HG02970 (cell line): ENCODE measurements around the gene TMEM259.

ENCODE experiments used
- ATAC-seq: cut with Tn5 transposase; IDR thresholded peaks from one replicate; pipeline ENCODE4 v1.9.1; 2021; ENCODE audit warnings: mild to moderate bottlenecking, moderate library complexity, moderate number of reproducible peaks; ENCODE audit not compliant: unreplicated experiment, low FRiP score

TMEM259 gene

DNA sequence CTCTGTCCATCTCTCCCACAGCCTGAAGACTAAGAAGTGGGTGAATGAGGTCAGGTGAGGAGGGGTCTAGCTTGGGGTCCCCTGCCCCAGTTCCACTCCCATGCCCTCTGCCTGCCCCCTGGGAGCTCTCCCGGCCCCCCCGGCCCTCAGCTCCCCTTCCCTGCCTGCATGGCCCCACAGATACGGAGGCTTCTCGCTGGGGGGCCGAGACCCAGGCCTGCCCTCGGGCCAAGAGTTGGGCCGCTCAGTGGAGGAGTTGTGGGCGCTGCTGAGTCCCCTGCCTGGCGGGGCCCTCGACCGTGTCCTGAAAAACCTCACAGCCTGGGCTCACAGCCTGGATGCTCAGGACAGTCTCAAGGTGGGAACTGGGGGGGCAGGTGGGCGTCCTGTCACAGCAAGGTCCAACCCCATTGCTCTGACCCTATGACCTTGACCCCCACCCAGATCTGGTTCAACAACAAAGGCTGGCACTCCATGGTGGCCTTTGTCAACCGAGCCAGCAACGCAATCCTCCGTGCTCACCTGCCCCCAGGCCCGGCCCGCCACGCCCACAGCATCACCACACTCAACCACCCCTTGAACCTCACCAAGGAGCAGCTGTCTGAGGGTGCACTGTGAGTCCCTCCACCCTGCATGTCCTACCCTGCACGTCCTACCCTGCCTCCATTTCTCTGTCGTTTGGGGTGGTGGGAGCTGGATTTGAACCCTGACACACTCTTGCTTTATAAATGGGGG, 35.1 kb upstream of the TMEM259 start:
- no peak for ATAC-seq

DNA sequence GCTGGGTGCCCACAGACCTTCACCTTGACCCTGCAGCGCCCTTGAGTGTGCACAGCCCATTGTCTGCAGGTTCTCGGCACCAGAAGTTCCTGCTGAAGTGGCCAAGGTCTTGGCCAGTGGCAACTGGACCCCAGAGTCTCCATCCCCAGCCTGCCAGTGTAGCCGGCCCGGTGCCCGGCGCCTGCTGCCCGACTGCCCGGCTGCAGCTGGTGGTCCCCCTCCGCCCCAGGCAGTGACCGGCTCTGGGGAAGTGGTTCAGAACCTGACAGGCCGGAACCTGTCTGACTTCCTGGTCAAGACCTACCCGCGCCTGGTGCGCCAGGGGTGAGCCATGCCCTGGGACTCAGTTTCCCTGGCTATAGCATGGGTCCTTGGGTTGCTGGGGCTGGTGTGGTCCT, 34.1 kb upstream of the TMEM259 start:
- no peak for ATAC-seq

DNA sequence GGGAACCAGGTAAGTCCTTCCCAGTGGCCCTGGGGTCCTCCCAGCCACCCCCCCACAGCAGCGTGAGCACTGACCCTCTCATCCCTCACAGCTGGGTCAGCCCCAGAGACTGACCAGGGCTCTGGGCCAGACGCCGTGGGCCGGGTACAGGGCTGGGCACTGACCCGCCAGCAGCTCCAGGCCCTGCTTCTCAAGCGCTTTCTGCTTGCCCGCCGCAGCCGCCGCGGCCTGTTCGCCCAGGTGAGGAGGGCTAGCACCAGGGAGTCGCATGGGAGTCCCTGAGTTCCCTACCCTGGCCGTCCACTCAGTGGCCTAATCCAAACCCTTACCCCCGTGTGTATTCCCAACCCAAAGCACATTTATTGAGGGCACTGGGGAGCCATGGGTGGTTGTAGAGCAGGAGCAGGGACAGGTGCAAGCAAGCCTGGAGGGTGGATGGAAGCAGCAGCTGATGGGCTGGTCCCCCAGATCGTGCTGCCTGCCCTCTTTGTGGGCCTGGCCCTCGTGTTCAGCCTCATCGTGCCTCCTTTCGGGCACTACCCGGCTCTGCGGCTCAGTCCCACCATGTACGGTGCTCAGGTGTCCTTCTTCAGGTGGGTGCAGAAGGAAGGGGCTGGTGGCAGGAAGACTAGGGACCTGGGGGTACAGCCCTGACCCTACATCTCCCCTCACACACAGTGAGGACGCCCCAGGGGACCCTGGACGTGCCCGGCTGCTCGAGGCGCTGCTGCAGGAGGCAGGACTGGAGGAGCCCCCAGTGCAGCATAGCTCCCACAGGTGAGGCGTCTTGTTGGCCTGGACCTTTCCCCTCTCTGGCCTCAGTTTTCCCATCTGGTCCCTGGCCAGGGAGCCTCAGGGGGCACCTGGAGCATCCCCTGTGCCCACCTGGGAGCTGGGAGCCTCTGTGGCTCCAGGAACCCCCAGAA, 33.4 kb upstream of the TMEM259 start:
- no peak for ATAC-seq

DNA sequence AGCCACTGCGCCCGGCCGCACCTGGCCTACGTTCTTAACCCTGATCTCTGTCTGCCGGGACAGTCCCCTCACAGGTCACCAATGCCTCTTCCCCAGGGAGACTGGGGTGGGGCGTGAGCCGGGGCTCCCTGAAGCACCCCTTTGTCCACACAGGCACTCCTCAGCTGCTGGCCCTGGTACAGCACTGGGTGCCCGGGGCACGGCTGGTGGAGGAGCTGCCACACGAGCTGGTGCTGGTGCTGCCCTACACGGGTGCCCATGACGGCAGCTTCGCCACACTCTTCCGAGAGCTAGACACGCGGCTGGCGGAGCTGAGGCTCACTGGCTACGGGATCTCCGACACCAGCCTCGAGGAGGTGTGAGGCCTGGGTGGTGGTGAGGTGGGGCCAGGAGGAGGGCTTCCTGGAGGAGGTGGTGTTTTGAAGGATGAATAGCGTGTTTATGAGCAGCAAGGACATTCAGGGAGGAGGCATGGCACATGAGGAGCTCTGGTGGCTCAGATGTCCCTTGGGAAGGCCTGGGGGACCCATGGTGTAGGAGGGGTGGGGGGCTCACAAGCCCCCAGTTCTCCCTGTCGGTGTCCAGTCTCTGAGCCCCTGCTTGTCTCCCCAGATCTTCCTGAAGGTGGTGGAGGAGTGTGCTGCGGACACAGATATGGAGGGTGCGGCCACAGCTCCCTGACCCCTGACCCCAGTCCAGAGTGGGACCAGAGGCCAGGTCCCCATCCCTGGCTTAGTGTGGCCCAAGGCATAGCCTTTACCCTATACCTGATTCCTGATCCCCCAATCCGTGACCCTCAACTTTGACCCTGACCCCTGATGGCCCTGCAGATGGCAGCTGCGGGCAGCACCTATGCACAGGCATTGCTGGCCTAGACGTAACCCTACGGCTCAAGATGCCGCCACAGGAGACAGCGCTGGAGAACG, 32.5 kb upstream of the TMEM259 start:
- ATAC-seq: no peak

DNA sequence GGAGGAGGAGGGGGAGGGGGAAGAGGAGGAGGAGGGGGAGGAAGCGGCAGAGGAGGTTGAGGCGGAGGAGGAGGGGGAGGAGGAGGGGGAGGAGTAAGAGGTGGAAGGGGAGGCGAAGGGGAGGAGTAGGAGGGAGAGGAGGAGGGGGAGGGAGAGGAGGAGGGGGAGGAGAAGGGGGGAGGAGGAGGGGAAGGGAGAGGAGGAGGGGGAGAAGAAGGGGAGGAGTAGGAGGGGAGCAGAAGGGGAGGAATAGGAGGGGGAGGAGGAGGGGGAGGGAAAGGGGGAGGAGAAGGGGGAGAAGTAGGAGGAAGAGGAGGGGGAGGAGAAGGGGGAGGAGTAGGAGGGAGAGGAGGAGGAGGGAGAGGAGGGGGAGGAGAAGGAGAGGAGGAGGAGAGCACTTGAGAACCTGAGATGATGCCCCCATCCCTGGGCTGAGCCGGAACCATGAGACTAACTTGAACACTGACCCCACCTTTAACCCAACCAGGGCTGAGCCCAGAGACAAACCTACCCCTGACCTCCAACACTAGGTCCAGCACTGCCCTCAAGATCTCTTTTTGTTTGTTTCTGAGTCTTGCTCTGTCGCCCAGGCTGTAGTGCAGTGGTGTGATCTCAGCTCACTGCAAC, 31.5 kb upstream of the TMEM259 start:
- ATAC-seq: no peak

DNA sequence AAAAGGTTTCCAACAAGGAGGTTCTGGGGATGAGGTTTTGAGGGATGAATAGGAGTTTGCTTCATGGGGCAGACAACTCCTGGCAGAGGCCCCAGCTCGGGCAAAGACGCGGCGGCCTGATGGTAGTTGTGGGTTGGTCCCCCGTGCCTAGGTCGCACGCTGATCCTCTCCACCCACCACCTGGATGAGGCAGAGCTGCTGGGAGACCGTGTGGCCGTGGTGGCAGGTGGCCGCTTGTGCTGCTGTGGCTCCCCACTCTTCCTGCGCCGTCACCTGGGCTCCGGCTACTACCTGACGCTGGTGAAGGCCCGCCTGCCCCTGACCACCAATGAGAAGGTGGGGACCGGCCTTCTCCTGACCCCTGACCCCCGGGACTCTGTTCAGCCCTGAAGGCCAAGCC, 30.9 kb upstream of the TMEM259 start:
- no peak for ATAC-seq

DNA sequence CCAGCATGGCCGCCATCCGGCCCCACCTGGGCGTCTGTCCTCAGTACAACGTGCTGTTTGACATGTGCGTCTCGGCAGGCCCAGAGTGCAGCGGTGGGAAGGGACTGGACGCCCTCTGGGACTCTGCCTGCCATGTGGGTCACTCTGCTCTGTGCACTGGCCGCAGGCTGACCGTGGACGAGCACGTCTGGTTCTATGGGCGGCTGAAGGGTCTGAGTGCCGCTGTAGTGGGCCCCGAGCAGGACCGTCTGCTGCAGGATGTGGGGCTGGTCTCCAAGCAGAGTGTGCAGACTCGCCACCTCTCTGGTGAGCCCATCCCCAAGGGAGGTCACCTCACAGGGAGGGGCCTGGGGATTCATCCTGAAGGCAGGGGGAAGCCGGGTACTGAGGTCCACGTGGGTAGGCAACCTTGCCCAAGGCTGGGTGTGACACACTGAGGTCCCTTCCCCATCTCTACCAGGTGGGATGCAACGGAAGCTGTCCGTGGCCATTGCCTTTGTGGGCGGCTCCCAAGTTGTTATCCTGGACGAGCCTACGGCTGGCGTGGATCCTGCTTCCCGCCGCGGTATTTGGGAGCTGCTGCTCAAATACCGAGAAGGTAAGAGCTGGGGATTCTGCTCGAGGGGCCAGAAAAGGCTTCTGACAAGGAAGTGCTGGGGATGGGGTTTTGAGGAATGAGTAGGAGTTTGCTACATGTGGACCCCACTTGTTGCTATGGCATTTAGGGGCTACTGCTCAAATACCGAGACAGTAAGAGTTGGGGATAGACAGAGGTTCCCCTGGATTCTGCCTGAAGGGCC, 30.3 kb upstream of the TMEM259 start:
- ATAC-seq: no peak

DNA sequence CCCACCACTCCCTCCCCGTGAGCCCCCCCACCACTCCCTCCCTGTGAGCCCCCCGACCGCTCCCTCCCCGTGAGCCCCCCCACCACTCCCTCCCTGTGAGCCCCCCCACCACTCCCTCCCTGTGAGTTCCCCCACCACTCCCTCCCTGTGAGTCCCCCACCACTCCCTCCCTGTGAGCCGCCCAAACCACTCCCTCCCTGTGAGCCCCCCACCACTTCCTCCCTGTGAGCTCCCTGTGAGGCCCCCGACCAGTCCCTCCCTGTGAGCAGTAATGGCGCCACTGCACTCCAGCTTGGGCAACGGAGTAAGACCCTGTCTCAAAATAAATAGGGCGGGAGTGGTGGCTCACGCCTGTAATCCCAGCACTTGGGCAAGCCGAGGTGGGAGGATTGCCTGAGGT, 28.9 kb upstream of the TMEM259 start:
- no peak for ATAC-seq

DNA sequence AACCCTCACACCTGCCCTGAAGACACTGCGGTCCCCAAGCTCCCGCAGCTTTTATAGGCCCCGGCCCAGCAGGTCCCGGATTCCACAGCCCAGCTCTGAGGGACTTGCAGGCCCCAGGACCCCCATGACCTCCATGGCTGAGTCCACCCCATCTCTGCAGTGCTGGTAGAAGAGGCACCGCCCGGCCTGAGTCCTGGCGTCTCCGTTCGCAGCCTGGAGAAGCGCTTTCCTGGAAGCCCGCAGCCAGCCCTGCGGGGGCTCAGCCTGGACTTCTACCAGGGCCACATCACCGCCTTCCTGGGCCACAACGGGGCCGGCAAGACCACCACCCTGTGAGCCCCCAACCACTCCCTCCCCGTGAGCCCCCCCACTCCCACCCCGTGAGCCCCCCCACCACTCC, 28.2 kb upstream of the TMEM259 start:
- ATAC-seq: no peak

DNA sequence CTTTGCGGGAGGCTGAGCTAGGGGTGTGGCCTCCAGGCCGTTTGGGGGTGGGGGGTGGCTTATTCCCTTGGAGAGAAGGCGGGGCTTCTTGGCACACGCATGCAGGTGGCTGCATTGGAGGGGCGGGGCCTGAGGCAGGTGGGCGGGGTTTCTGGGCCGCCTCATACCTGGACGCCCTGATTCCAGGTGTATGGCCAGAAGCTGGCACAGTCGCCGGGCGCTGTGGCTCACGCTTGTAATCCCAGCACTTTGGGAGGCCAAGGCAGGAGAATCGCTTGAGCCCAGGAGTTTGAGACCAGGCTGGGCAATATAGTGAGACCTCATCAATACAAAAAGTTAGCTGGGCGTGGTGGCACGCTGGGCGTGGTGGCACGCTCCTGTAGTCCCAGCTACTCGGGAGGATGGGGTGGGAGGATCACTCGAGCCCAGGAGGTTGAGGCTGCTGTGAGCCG, 26.8 kb upstream of the TMEM259 start:
- ATAC-seq: no peak

DNA sequence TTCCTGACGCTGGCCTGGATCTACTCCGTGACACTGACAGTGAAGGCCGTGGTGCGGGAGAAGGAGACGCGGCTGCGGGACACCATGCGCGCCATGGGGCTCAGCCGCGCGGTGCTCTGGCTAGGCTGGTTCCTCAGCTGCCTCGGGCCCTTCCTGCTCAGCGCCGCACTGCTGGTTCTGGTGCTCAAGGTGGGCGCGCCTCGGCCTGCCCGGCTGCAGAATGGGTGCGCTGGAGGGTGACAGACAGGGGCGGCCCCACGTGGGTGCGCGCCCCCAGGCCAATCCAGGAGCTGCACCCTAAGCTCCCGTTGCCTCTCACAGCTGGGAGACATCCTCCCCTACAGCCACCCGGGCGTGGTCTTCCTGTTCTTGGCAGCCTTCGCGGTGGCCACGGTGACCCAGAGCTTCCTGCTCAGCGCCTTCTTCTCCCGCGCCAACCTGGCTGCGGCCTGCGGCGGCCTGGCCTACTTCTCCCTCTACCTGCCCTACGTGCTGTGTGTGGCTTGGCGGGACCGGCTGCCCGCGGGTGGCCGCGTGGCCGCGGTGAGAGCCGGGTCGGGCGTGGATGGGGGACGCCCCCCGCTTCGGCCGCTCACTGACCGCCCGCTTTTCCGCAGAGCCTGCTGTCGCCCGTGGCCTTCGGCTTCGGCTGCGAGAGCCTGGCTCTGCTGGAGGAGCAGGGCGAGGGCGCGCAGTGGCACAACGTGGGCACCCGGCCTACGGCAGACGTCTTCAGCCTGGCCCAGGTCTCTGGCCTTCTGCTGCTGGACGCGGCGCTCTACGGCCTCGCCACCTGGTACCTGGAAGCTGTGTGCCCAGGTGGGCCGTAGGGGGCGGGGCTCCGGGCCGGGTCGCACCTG, 26.1 kb upstream of the TMEM259 start:
- no peak for ATAC-seq

DNA sequence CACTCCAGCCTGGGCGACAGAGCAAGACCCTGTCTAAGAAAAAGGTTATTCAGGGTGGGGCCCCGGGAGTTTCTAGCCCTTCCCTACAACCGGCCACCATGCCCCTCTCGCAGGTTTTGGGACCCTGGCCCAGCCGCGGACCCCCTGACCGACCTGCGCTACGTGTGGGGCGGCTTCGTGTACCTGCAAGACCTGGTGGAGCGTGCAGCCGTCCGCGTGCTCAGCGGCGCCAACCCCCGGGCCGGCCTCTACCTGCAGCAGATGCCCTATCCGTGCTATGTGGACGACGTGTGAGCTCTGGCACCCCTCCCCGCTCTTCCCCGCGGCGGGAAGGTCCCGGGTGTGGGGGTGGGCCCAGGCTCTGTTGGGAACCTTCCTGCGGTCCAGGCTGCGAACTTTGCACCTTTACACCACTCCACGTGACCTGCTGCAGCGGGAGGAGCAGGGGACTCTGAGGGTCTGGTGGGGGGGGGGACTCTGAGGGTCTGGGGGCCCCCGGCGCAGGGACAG, 25.2 kb upstream of the TMEM259 start:
- no peak for ATAC-seq

DNA sequence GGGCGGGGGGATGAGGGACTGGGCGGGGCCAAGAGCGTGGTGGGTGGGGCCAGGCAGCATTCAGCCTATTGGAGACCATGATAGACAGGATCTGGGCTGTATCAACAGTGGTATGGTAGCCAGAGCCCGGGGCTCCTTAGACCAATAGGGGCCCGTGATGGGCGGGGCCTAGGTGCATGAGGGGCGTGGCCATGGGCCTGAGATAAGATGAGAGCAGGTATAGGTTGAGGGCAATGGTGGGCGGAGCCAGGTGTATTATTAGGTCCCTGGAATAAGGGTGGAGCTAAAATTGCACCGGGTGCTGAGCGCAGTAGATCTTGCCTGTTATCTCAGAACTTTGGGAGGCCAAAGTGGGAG, 24.3 kb upstream of the TMEM259 start:
- ATAC-seq: no peak

DNA sequence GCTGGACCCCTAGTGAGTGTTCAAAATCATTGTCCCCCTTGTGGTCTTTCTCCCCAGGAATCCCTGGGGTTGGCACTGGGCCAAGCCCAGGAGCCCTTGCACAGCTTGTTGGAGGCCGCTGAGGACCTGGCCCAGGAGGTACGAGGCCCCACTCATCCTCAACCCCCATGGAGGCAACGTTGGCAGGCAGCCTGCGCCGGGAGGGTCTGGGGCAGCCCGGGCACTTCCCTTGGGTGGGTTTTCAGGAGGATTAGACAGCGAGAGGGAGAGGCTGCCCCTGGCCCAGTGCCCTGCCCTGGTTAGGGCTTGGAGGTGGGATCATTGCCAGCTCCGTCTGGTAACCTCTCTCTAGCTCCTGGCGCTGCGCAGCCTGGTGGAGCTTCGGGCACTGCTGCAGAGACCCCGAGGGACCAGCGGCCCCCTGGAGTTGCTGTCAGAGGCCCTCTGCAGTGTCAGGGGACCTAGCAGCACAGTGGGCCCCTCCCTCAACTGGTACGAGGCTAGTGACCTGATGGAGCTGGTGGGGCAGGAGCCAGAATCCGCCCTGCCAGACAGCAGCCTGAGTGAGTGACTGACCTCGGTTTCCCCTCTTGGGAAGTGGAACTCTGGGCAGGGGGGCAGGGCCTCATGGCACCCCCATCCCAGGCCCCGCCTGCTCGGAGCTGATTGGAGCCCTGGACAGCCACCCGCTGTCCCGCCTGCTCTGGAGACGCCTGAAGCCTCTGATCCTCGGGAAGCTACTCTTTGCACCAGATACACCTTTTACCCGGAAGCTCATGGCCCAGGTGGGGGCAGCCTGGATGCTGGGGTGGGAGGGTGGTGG, 22.0 kb upstream of the TMEM259 start:
- no peak for ATAC-seq

DNA sequence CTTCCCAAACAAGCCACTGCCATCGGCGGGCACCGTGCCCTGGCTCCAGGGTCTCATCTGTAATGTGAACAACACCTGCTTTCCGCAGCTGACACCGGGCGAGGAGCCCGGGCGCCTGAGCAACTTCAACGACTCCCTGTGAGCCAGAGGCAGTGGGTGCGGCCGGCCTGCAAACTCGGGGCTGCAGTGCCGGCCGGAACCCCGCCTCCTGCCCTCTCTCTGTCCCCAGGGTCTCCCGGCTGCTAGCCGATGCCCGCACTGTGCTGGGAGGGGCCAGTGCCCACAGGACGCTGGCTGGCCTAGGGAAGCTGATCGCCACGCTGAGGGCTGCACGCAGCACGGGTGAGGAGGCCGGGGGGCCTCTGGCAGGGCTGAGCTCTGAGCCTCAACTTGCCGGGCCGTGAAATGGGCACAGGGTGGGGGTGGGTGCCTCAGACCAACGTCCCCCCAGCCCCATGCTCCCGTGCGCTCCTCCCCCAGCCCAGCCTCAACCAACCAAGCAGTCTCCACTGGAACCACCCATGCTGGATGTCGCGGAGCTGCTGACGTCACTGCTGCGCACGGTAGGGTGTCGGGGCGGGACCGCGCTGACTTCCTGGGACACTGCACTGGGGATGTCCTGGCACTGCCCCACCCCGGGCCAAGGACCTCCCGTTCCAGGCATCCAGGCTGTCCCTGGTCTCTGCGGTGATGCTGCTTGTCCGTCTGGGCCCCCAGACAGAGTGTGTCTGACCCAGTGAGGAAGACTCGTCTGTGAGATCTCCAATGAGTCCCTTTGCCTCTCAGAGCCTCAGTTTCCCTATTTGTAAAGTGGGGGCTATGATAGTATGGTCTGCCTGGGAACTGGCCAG, 21.1 kb upstream of the TMEM259 start:
- no peak for ATAC-seq

DNA sequence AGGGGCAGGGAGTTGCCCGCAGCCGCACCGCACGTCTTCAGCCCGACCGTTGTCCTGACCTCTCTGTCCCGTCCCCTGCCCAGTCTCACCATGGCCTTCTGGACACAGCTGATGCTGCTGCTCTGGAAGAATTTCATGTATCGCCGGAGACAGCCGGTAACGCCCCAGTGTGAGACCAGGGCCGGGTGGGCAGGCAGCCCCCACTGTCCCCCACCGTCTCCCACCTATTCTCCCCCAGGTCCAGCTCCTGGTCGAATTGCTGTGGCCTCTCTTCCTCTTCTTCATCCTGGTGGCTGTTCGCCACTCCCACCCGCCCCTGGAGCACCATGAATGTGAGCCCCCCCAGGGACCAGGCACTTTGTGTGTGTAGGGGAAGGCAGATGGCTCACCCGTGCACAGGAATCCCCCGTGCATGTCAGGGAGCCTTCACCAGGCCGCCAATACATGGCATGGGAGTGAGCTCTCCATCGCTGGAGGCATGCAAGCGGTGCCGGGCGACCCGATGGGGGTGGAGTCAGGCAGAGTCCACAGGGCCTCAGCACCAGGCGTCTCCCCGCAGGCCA, 20.4 kb upstream of the TMEM259 start:
- no peak for ATAC-seq
